CD4-positive, CD25-positive, alpha-beta regulatory T cell (primary cell): ENCODE data around the gene NKAIN4. TPM values are rescaled to one million over a fixed set of nuclear protein-coding genes. Genes with fewer than 3 reads are reported as not detected.
A peak's percentile ranks its signal among the peaks of the same experiment; 100 is the strongest.

Source experiments
- ATAC-seq, 2 donors: fragments of 150-1000 bp; cut with Tn5 transposase; one replicate each; pipeline ENCODE4 v1.10.0; 2021; ENCODE audit warnings: low read depth in 2 of 2, moderate number of reproducible peaks in 2 of 2, moderate library complexity in 1 of 2
- DNase-seq, 3 donors: peaks; one replicate each; pipeline versions ENCODE4 v3.0.0 to v3.0.0-alpha.2; 2012 to 2022; ENCODE audit warnings: mixed read lengths in 1 of 3
- H3K27ac ChIP-seq: one replicate; pipeline ENCODE4 v1.7.0; 2013; ENCODE audit warnings: mild to moderate bottlenecking, low read length; ENCODE audit not compliant: insufficient read depth, poor library complexity, severe bottlenecking
- H3K27me3 ChIP-seq: one replicate; pipeline ENCODE4 v1.7.0; 2013; ENCODE audit warnings: low read length; ENCODE audit not compliant: control insufficient read depth, insufficient read depth
- H3K36me3 ChIP-seq: one replicate; pipeline ENCODE4 v1.7.0; 2013; ENCODE audit warnings: mild to moderate bottlenecking, low read length, moderate library complexity; ENCODE audit not compliant: control insufficient read depth, insufficient read depth
- H3K4me1 ChIP-seq: 2 replicates; pipeline ENCODE4 v1.7.0; 2013; ENCODE audit warnings: mild to moderate bottlenecking, low read length; ENCODE audit not compliant: insufficient read depth, control insufficient read depth, poor library complexity, severe bottlenecking
- H3K4me3 ChIP-seq: one replicate; pipeline ENCODE4 v1.7.0; 2013; ENCODE audit warnings: low read depth, mild to moderate bottlenecking, low read length, moderate library complexity
- H3K9me3 ChIP-seq, 2 experiments: 1 replicate in 1 of 2; 2 replicates in 1 of 2; pipeline ENCODE4 v1.7.0; 2013; ENCODE audit warnings: low read length in 2 of 2, mild to moderate bottlenecking in 1 of 2, moderate library complexity in 1 of 2; ENCODE audit not compliant: control insufficient read depth in 2 of 2
- H3K27ac Mint-ChIP-seq, 3 donors: one replicate each; pipeline ENCODE4 v1.8.0; 2020 to 2022; ENCODE audit warnings: mild to moderate bottlenecking in 3 of 3, mixed read lengths in 3 of 3, moderate library complexity in 2 of 3
- H3K27me3 Mint-ChIP-seq: one replicate; pipeline ENCODE4 v1.8.0; 2022; ENCODE audit warnings: mild to moderate bottlenecking, mixed read lengths
- H3K36me3 Mint-ChIP-seq: one replicate; pipeline ENCODE4 v1.8.0; 2020; ENCODE audit warnings: mixed read lengths
- H3K4me1 Mint-ChIP-seq, 4 donors: one replicate each; pipeline ENCODE4 v1.8.0; 2020 to 2022; ENCODE audit warnings: mixed read lengths in 4 of 4, mild to moderate bottlenecking in 1 of 4
- H3K4me3 Mint-ChIP-seq, 4 donors: one replicate each; pipeline ENCODE4 v1.8.0; 2020 to 2022; ENCODE audit warnings: mild to moderate bottlenecking in 4 of 4, mixed read lengths in 4 of 4, moderate library complexity in 3 of 4
- H3K9me3 Mint-ChIP-seq, 7 donors: one replicate each; pipeline ENCODE4 v1.8.0; 2020 to 2022; ENCODE audit warnings: mixed read lengths in 7 of 7, mild to moderate bottlenecking in 3 of 7, moderate library complexity in 2 of 7
- polyA plus RNA-seq, 4 donors: library from polyadenylated mRNA; unstranded; fragments of 300-500 nt; fragmentation: Illumina TruSeq; gene quantifications; one replicate each; pipeline ENCODE4 v1.2.3, GENCODE V29; 2021
- total RNA-seq: library from RNA; stranded (reverse); gene quantifications from one replicate; pipeline ENCODE4 v1.2.3, GENCODE V29; 2022

The NKAIN4 gene
- total and polyA plus RNA-seq, 5 donors from 2014 or later, result not detected

GRCh38 chr20:63241272-63241671 is 13.0 kb downstream of the NKAIN4 start:
- Histone ChIP-seq H3K9me3 (no peaks in the 10 kb centered on the region), H3K27me3 (no peaks in the 10 kb centered on the region), H3K4me3 (no peak overlapping the region), H3K27ac (no peak overlapping the region), H3K4me1 (no peaks in the 10 kb centered on the region), H3K36me3 (no peaks in the 10 kb centered on the region)
- no peaks in the 10 kb centered on the region for H3K36me3 Mint-ChIP-seq
- H3K27ac Mint-ChIP-seq, result no peak overlapping the region
- ATAC-seq, result no peak
- DNase-seq, result no peak
- no peaks in the 10 kb centered on the region for H3K4me1 Mint-ChIP-seq
- no peaks in the 10 kb centered on the region for H3K9me3 Mint-ChIP-seq
- no peak overlapping the region for H3K4me3 Mint-ChIP-seq
- H3K27me3 Mint-ChIP-seq, result peaks cover 9% of the 10 kb centered on the region

GRCh38 chr20:63240004-63240403 is 14.3 kb downstream of the NKAIN4 start:
- H3K4me3 Mint-ChIP-seq, result no peak overlapping the region
- H3K4me1 Mint-ChIP-seq, result peaks cover 0 to 4% (median 0%) of the 10 kb centered on the region in 4 donors
- H3K27me3 Mint-ChIP-seq, result no peaks in the 10 kb centered on the region
- H3K9me3 Mint-ChIP-seq, result no peaks in the 10 kb centered on the region
- DNase-seq (no peak), ATAC-seq (no peak)
- no peaks in the 10 kb centered on the region for H3K9me3 ChIP-seq
- no peaks in the 10 kb centered on the region for H3K36me3 ChIP-seq
- no peak overlapping the region for H3K27ac Mint-ChIP-seq
- no peak overlapping the region for H3K27ac ChIP-seq
- H3K27me3 ChIP-seq, result no peaks in the 10 kb centered on the region
- no peak overlapping the region for H3K4me3 ChIP-seq
- H3K4me1 ChIP-seq, result peaks cover under 1% of the 10 kb centered on the region
- H3K36me3 Mint-ChIP-seq, result no peaks in the 10 kb centered on the region

GRCh38 chr20:63239431-63239830 is 14.8 kb downstream of the NKAIN4 start:
- Mint-ChIP-seq H3K4me3 (no peak overlapping the region), H3K36me3 (no peaks in the 10 kb centered on the region), H3K9me3 (no peaks in the 10 kb centered on the region), H3K27me3 (no peaks in the 10 kb centered on the region), H3K4me1 (peaks cover 0 to 8% (median 0%) of the 10 kb centered on the region in 4 donors), H3K27ac (no peak overlapping the region)
- no peaks in the 10 kb centered on the region for H3K9me3 ChIP-seq
- no peak for ATAC-seq
- no peak overlapping the region for H3K4me3 ChIP-seq
- H3K4me1 ChIP-seq, result peaks cover 7% of the 10 kb centered on the region
- H3K27me3 ChIP-seq, result no peaks in the 10 kb centered on the region
- no peak for DNase-seq
- no peaks in the 10 kb centered on the region for H3K36me3 ChIP-seq
- no peak overlapping the region for H3K27ac ChIP-seq

- no peak for ATAC-seq
- H3K4me1 ChIP-seq, result peaks cover 8% of the 10 kb centered on the region
- peaks cover 0 to 8% (median 0%) of the 10 kb centered on the region in 4 donors for H3K4me1 Mint-ChIP-seq
Measured at GRCh38 chr20:63238514-63239125, 15.6 kb downstream of the NKAIN4 start.

GRCh38 chr20:63238031-63238430 is 16.2 kb downstream of the NKAIN4 start:
- peaks cover 0 to 8% (median 0%) of the 10 kb centered on the region in 4 donors for H3K4me1 Mint-ChIP-seq
- H3K36me3 ChIP-seq, result no peaks in the 10 kb centered on the region
- H3K9me3 ChIP-seq, result no peaks in the 10 kb centered on the region
- no peaks in the 10 kb centered on the region for H3K9me3 Mint-ChIP-seq
- no peak overlapping the region for H3K27ac ChIP-seq
- H3K27me3 ChIP-seq, result no peaks in the 10 kb centered on the region
- H3K4me3 ChIP-seq, result no peak overlapping the region
- H3K4me1 ChIP-seq, result peaks cover 8% of the 10 kb centered on the region
- DNase-seq (no peak), ATAC-seq (no peak)
- no peaks in the 10 kb centered on the region for H3K36me3 Mint-ChIP-seq
- H3K27me3 Mint-ChIP-seq, result no peaks in the 10 kb centered on the region
- H3K27ac Mint-ChIP-seq, result no peak overlapping the region
- H3K4me3 Mint-ChIP-seq, result no peak overlapping the region

More at GRCh38 chr20:63238514-63239125, 15.6 kb downstream of the NKAIN4 start:
- H3K9me3 ChIP-seq, result no peaks in the 10 kb centered on the region
- no peaks in the 10 kb centered on the region for H3K27me3 Mint-ChIP-seq
- H3K4me3 Mint-ChIP-seq, result no peak overlapping the region
- H3K36me3 Mint-ChIP-seq, result no peaks in the 10 kb centered on the region
- no peak overlapping the region for H3K4me3 ChIP-seq
- no peaks in the 10 kb centered on the region for H3K27me3 ChIP-seq
- no peaks in the 10 kb centered on the region for H3K36me3 ChIP-seq
- H3K9me3 Mint-ChIP-seq, result no peaks in the 10 kb centered on the region
- DNase-seq, result no peak
- no peak overlapping the region for H3K27ac ChIP-seq
- no peak overlapping the region for H3K27ac Mint-ChIP-seq

- DNase-seq, result no peak
- H3K27me3 ChIP-seq, result no peaks in the 10 kb centered on the region
- no peaks in the 10 kb centered on the region for H3K9me3 ChIP-seq
- Mint-ChIP-seq H3K4me3 (no peak overlapping the region), H3K36me3 (no peaks in the 10 kb centered on the region), H3K9me3 (no peaks in the 10 kb centered on the region), H3K27me3 (peaks cover 9% of the 10 kb centered on the region), H3K27ac (no peak overlapping the region), H3K4me1 (peaks cover 0 to 8% (median 0%) of the 10 kb centered on the region in 4 donors)
- no peaks in the 10 kb centered on the region for H3K36me3 ChIP-seq
- peaks cover 8% of the 10 kb centered on the region for H3K4me1 ChIP-seq
- no peak overlapping the region for H3K4me3 ChIP-seq
- ATAC-seq, result no peak
- H3K27ac ChIP-seq, result no peak overlapping the region
Measured at GRCh38 chr20:63236116-63236837, 18.0 kb downstream of the NKAIN4 start.

- Histone ChIP-seq H3K27me3 (no peaks in the 10 kb centered on the region), H3K4me3 (no peak within 1 kb of the TSS), H3K27ac (no peak within 1 kb of the TSS), H3K9me3 (no peaks in the 10 kb centered on the region), H3K4me1 (peaks cover 8% of the 10 kb centered on the region), H3K36me3 (no peaks in the 10 kb centered on the region)
- DNase-seq (no peak), ATAC-seq (no peak)
- peaks cover 0 to 12% (median 0%) of the 10 kb centered on the region in 4 donors for H3K4me1 Mint-ChIP-seq
- no peaks in the 10 kb centered on the region for H3K9me3 Mint-ChIP-seq
- H3K27ac Mint-ChIP-seq, result no peak within 1 kb of the TSS
- peaks cover 11% of the 10 kb centered on the region for H3K27me3 Mint-ChIP-seq
- H3K4me3 Mint-ChIP-seq, result peak within 1 kb of the TSS in 2 of 4 donors; percentile 41 to 59
- H3K36me3 Mint-ChIP-seq, result no peaks in the 10 kb centered on the region
Measured at GRCh38 chr20:63235399-63235983, 18.8 kb downstream of the NKAIN4 start, which contains the start of gene BIRC7. TSS of gene BIRC7 (plus strand) at chr20:63235905. CDS start at chr20:63236097, 192 bp downstream.
